Kidney (tissue), 14 donors: ENCODE data around the gene PCK2. TPM values are rescaled to one million over a fixed set of nuclear protein-coding genes. Genes with fewer than 3 reads are reported as not detected.
A peak's percentile ranks its signal among the peaks of the same experiment; 100 is the strongest.

Experiments used
- DNase-seq, 5 donors: peaks; one replicate each; pipeline ENCODE4 v3.0.0-alpha.2; 2013 to 2020
- FAIRE-seq: peaks from 2 replicates; lab custom pipeline; 2012; peaks lifted over from hg19 to GRCh38; lab: Jason Lieb, UNC
- H3K27ac ChIP-seq, 2 donors: one replicate each; pipeline ENCODE4 v1.7.0; 2013; ENCODE audit warnings: low read depth in 2 of 2, low read length in 2 of 2, inconsistent platforms in 1 of 2
- H3K27me3 ChIP-seq: one replicate; pipeline ENCODE4 v1.7.1; 2013; ENCODE audit warnings: low read length, inconsistent platforms; ENCODE audit not compliant: control insufficient read depth, insufficient read depth
- H3K36me3 ChIP-seq, 3 donors: one replicate each; pipeline versions ENCODE4 v1.7.0 to v1.7.1; 2013; ENCODE audit warnings: low read length in 3 of 3, control low read depth in 1 of 3, inconsistent platforms in 1 of 3; ENCODE audit not compliant: insufficient read depth in 3 of 3, control insufficient read depth in 2 of 3
- H3K4me1 ChIP-seq, 3 donors: one replicate each; pipeline versions ENCODE4 v1.7.0 to v1.7.1; 2013; ENCODE audit warnings: low read length in 3 of 3, inconsistent platforms in 1 of 3, low read depth in 1 of 3; ENCODE audit not compliant: control insufficient read depth in 2 of 3, insufficient read depth in 2 of 3
- H3K4me3 ChIP-seq, 3 donors: one replicate each; pipeline versions ENCODE4 v1.7.0 to v1.8.1; 2013; ENCODE audit warnings: low read length in 3 of 3, control low read depth in 1 of 3, inconsistent platforms in 1 of 3
- H3K9ac ChIP-seq, 3 donors: one replicate each; pipeline versions ENCODE4 v1.7.0 to v1.7.1; 2013; ENCODE audit warnings: low read length in 3 of 3, control low read depth in 1 of 3, inconsistent platforms in 1 of 3
- H3K9me3 ChIP-seq, 3 donors: one replicate each; pipeline versions ENCODE4 v1.7.0 to v1.7.1; 2013; ENCODE audit warnings: low read length in 3 of 3, control low read depth in 1 of 3, inconsistent platforms in 1 of 3; ENCODE audit not compliant: control insufficient read depth in 2 of 3, insufficient read depth in 1 of 3
- intact Hi-C: fragments of 100-400 bp; cut with DNase I; formaldehyde crosslinking; loops from one replicate; pipeline ENCODE4 v1.11.1; 2022
- polyA plus RNA-seq: library from polyadenylated mRNA; stranded (reverse); fragments of 350-450 nt; fragmentation: Illumina TruSeq; extraction: RNeasy Lipid Tissue Mini Kit (QIAGEN cat#74804); gene quantifications from one replicate; pipeline ENCODE4 v1.2.3, GENCODE V29; 2014; ENCODE audit warnings: low read depth, low replicate concordance; ENCODE audit not compliant: insufficient read depth
- total RNA-seq: library from RNA; stranded (reverse); fragmentation: NEBNext Ultra II Directional; extraction: Animal tissue kit (Norgen Biotek cat#: 25700); gene quantifications from one replicate; pipeline ENCODE4 v1.2.1, GENCODE V29; 2021
- TF ChIP-seq, protein P1 (sequence below): IDR thresholded peaks from 3 replicates; pipeline ENCODE4 v1.5.1; 2012; ENCODE audit warnings: mild to moderate bottlenecking, moderate library complexity, borderline replicate concordance; ENCODE audit not compliant: insufficient read depth; ENCODE audit errors: extremely low read depth
- donor health status: control.
- donor health status: control.
- donor health status: control.
- donor health status: control.
- donor health status: control.
- donor health status: DM: yes; HTN: yes; CAD: no.
- donor health status: Normal renal cell carcinoma (clear cell type).

Gene PCK2
- total and polyA plus RNA-seq, 2 donors from 2014 or later, result 36.1 to 140 TPM

DNA sequence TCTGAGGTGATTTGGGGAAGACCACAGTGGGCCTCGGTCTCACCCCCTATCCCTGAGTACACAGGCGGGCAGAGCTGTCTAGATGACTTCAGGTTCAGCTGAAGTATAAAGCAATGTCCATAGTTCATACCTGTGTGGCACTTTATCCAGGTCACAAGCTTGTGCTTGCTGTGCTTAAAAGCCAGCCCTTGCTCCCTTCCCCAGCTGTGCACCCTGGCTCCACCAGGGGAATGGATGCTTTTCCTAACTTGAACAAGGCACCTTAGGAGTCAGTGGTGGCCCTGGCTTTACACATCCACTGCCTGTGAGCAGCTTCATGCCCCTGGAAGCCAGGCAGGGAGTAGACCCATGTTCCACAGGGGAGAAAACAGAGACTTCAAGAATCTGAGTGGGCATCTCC is 36.8 kb upstream of the PCK2 start:
- Histone ChIP-seq H3K27me3 (no peaks in the 10 kb centered on the region), H3K9me3 (no peaks in the 10 kb centered on the region), H3K4me1 (peaks cover 0 to 23% (median 13%) of the 10 kb centered on the region in 3 donors), H3K36me3 (no peaks in the 10 kb centered on the region), H3K4me3 (no peak overlapping the region), H3K9ac (no peak overlapping the region), H3K27ac (no peak overlapping the region)
- intact Hi-C loops, result no loop called here
- TF ChIP-seq, protein P1, sequence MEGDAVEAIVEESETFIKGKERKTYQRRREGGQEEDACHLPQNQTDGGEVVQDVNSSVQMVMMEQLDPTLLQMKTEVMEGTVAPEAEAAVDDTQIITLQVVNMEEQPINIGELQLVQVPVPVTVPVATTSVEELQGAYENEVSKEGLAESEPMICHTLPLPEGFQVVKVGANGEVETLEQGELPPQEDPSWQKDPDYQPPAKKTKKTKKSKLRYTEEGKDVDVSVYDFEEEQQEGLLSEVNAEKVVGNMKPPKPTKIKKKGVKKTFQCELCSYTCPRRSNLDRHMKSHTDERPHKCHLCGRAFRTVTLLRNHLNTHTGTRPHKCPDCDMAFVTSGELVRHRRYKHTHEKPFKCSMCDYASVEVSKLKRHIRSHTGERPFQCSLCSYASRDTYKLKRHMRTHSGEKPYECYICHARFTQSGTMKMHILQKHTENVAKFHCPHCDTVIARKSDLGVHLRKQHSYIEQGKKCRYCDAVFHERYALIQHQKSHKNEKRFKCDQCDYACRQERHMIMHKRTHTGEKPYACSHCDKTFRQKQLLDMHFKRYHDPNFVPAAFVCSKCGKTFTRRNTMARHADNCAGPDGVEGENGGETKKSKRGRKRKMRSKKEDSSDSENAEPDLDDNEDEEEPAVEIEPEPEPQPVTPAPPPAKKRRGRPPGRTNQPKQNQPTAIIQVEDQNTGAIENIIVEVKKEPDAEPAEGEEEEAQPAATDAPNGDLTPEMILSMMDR, result no peak
- FAIRE-seq (no peak), DNase-seq (no peak)

DNA sequence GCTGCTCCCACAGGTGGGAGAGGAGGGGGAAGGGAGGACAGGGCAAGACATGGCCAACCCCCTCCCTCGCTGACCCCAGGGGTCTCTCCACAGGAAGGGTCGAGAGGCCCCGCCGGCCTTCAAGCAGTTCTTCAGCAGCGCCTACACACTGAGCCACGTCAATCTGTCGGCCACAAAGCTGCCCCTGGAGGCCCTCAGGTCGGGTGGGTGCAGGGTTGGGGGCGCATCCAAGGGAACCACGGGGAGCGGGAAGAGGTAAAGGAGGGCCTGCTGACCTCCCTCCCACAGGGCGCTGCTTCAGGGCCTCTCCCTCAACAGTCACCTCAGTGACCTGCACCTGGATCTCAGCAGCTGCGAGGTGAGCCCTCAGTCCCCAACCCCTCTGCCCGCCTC is 36.2 kb upstream of the PCK2 start:
- no peaks in the 10 kb centered on the region for H3K9me3 ChIP-seq
- TF ChIP-seq, protein P1, result no peak
- peaks cover 0 to 26% (median 14%) of the 10 kb centered on the region in 3 donors for H3K4me1 ChIP-seq
- H3K27ac ChIP-seq, result no peak overlapping the region
- no peak overlapping the region for H3K4me3 ChIP-seq
- H3K9ac ChIP-seq, result no peak overlapping the region
- intact Hi-C loops, result no loop called here
- DNase-seq (peak in 1 of 5 donors; percentile 67), FAIRE-seq (no peak)
- H3K27me3 ChIP-seq, result no peaks in the 10 kb centered on the region
- no peaks in the 10 kb centered on the region for H3K36me3 ChIP-seq

DNA sequence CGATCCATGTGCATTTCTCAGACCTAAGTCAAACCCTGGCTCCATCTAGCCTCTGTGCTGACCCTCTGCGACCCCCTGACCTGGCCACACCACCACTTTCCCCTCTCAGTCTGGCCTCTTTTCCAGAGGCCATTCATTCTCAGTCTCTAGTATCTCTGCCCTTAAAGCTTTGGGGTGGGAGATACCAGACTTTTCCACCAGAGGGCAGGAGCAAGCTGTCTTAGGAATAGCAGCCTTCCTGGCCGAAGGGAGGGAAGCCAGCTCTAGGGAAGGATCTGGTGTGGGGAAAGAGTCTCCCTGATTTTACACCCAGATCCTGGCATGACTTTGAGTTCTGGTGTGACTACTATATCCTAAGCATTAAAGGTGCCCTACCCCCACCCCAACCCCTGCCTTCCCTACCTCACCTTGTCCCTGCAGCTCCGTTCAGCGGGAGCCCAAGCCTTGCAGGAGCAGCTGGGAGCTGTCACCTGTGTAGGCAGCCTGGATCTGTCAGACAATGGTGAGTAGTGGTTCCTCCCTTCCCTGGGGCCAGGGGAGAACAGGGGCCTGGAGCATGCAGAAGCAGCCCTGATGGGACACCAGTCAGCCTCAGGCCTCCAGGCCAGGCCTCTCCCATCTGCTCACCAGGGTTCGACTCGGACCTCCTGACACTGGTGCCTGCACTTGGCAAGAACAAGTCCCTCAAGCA is 35.7 kb upstream of the PCK2 start:
- peaks cover 0 to 26% (median 14%) of the 10 kb centered on the region in 3 donors for H3K4me1 ChIP-seq
- H3K4me3 ChIP-seq, result no peak overlapping the region
- intact Hi-C loops, result no loop called here
- TF ChIP-seq, protein P1, result peak; percentile 95
- H3K27me3 ChIP-seq, result no peaks in the 10 kb centered on the region
- FAIRE-seq (peak; percentile 33), DNase-seq (peak in 4 of 5 donors; percentile 77 to 94 (median 89))
- H3K9me3 ChIP-seq, result no peaks in the 10 kb centered on the region
- H3K36me3 ChIP-seq, result no peaks in the 10 kb centered on the region
- no peak overlapping the region for H3K27ac ChIP-seq
- no peak overlapping the region for H3K9ac ChIP-seq
